GM19397 (cell line): ENCODE data around the gene TP53I13.

Experiments used
- ATAC-seq: cut with Tn5 transposase; IDR thresholded peaks from one replicate; pipeline ENCODE4 v1.9.1; 2021; ENCODE audit warnings: mild to moderate bottlenecking, moderate library complexity; ENCODE audit not compliant: unreplicated experiment

Gene TP53I13

DNA sequence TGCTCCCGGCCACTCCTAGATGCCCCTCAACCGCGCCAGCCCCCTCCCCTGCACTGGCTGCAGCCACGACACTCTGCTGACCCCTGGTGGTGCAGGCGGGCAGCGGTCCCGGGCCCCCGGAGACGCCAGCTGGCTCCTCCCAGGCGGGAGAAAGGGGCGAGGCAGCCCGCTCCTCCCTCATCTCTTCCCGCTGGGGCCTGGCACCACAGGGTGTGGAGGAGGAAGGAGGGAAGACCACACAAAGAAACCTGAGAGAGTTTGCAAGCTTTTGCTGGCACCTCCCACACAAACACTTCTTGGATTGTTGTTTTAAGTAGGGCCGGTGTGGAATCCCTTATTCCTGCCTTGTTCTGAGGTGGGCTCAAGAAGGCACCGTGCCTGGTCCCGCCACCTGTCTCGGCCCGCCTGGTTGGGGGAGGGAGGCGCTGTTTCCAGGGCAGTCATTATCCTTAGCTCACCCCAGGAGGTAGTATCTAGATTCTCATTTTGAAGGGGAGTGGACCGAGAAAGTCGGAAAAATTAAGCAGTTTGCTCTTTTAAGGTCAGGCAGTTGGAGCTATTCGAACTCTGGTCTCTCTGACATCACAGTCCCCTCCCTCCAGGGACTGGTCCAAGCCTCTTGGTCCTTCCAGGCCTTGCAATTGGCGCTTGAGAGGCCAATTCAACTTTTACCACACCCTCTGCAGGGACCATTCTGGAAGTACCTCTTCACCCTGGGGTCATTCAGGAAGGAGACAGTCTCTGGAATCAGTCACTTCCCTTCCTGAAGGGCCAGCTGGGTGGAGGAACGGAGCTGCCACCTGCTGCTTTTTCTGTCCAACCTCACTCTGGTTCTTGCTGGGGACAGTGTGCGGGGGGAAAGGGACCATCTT lies 23.5 kb downstream of the TP53I13 start:
- ATAC-seq, result no peak

DNA sequence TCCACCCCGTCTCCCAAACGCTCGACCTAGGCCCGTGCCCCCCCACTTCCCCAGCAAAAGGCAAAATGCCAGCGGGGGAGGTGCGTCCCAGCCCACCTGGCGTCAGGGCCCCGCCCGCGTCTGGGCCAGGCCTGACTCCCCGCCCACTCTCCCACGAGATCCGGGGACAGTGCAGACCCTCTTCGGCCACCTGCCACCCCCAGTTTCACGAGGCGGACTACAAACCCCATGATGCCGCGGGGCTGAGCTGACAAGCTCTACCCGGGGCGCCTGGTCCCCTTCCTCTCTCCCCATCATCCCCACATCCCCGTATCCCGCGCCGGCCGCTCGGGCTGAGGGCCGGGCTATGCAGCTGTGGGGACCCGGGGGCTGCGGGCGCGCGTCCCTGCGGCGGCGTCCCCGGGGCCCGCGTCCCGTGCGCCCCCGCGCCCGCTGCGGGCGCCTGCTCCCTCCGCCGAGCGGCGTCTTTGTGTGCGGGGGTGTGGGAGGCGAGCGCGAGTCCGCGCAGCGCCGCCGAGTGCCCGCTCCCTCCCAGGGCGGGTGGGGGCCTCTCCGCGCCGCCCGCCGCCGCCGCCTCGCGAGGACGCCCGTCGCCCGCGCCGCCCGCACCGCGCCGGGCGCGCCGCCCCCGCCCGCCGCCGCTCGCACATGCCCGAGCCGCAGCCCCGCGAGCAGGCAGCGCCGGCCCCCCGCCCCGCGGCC lies 24.5 kb downstream of the TP53I13 start, which contains the start of gene ANKRD13B:
Gene ANKRD13B (plus strand): TSS at position 283 of the 702 bp plus-strand sequence. CDS start 490 bp downstream, outside the sequence.
- no peak for ATAC-seq

DNA sequence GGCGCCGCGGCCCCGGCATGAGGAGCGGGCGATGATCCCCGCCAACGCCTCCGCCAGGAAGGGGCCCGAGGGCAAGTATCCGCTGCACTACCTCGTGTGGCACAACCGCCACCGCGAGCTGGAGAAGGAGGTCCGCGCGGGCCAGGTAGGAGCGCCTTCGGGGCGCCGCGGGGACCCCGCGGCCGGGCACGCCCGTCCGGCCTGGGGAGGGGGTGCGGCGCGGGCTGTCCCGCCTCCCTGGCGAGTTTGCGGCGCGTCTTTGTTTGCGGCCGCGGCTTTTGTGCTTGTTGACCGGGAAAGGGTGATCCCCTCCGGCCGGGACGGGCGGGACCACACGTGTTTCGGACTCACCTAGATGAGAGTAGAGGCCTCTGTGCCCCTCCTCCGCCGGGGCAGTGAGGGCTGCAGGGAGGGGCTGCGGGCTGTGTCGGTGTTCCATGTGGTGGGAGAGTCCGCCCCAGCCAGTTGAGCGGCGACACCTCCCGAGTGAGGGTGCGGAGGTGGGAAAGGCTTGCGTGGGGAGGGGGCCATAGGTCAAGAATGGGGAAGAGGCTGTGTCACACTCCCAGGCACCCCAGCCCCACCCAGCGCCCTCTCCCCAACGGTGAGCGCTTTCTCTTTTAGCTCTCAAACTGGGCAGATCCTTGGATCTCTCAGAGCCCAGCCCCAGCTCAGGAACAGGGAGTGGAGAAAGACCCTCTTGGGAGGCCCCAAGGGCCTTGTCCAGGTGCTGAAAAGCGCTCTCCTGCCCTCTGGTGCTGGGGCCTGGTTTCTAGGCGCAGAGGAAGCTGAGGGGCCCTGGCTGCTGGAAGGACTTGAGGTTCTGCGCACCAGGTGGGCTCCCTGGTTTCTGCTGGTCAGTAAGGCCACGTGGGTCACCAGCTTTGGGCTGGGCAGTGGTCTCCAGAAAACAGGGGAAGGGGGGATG lies 25.4 kb downstream of the TP53I13 start:
- no peak for ATAC-seq

- ATAC-seq, result no peak
These were observed 26.1 kb downstream of the TP53I13 start for GRCh38 chr17:29594519-29595090.

DNA sequence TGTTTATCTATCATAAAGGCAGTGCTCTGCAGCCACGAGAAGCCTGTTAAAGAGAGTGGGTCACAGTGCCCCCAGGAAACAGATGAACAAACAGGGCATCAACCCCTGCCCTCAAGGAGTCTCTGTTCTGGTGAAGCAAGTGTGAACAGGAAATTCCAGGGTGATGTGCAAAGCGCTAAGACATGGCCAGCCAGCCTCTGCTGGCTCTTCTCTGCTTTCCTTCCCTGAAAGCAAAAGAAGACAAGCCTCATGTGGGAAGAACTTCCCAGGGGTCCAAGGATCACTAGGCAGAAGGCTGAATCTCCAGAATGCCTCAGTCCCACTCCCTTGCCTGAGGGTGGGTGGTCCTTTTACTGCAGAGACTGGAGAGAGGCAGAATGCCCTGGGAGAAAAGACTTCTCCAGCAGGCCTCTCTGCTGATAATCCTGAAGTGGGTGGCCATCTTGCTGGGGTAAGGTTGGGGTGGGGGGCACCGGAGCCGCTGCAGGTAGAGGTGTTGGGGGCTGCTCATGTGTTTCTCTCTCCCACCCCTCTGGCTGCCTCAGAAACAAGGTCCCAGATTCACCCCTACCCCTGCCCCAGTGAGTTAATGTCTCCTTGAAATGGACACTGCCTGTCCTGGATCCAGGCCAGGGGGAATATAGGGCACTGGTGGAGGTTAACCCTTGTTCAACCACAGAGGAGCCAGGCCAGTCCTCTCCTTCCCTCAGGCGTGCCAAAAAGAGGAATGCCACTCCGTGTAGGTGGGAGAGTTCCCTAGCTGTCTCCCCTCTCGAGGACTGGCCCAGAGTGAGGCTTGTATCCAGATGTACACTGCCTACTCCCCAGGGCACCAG lies 26.8 kb downstream of the TP53I13 start:
- no peak for ATAC-seq

DNA sequence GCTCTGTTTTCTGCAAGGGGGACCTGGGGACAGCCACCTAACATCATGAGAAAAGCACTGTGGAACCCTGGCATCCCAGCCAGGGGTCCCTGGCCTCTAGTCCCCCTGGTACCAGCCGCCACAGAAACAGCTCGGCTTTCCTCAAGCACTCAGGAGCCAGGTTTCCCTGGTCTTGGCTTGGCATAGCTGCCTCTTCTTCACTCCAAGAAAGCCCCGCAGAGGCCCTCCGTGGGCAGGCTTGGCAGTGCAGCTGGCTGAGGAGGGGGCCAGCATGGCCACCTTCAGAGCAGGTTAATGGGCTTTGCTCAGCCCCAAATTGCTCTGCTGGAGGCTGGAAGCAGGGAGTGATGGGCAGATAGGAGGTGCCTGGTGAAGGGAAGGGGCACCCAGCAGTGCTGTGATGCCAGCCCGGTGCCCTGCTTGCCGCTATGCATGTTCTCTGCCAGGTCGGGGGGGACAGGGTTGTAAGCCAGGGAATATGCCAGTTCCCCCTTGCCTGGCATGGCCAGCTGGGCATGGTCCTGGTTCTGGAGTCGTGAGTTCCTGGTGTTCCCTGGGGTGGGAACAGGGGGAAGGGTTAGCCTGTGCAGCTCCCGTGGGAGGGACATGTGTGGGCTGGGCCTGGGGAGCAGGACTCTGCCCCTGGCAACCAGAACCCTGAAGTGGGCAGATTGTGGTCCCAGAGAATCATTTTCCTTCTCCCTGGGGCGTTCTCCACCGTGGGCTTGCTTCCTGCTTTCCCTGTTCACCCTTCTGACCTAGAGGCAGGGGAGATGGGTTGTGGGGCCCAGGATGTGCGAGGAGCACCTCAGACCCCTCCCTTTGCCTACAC lies 27.7 kb downstream of the TP53I13 start:
- ATAC-seq, result no peak

DNA sequence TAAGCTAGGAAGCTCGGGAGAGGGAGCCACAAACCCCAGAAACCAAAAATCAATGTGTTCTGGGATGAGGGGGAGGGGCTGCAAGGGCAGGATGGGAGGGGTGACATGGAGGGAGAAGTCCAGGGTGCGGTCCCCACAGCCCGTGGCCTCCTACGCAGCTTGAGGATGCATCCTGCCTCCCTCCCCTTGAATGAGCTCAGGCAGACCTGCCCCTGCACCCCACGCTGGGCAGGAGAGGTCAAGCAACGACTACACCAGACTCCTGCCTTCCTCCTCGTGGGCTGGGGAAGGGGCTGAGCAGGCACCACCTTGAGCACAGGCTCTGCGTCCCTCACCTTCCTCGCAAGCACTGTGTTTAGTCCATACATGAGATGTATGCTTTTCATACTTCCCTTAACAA lies 28.3 kb downstream of the TP53I13 start:
- no peak for ATAC-seq

- ATAC-seq, result no peak
These were observed 29.1 kb downstream of the TP53I13 start for GRCh38 chr17:29597361-29598172.

GRCh38 chr17:29603109-29603674 lies 34.7 kb downstream of the TP53I13 start:
- ATAC-seq, result no peak

DNA sequence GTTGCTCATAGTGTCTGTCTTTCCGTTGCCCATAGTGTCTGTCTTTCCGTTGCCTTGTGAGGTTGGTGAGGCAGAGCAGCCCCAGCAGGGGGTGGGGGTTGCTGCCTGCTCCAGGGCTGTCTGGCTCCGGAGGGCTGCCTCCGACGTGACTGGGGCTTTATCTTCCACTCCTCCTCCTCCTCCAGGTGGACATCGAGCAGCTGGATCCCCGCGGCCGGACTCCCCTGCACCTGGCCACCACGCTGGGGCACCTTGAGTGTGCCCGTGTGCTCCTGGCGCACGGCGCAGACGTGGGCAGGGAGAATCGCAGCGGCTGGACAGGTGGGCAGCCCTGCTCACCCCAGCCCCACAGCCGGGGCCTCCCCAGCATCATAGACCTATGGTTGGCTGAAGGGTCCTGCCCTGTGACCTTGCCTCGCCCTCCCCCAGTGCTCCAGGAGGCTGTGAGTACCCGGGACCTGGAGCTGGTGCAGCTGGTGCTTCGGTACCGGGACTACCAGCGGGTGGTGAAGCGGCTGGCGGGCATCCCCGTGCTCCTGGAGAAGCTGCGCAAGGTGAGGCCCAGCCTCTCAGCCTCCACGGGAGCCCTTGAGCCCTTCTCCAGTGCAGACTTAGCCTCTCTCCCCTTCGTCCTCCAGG lies 39.2 kb downstream of the TP53I13 start:
- no peak for ATAC-seq

GRCh38 chr17:29608986-29609385 lies 40.5 kb downstream of the TP53I13 start:
- ATAC-seq, result no peak

- no peak for ATAC-seq
These were observed 41.9 kb downstream of the TP53I13 start for GRCh38 chr17:29610395-29610794.

DNA sequence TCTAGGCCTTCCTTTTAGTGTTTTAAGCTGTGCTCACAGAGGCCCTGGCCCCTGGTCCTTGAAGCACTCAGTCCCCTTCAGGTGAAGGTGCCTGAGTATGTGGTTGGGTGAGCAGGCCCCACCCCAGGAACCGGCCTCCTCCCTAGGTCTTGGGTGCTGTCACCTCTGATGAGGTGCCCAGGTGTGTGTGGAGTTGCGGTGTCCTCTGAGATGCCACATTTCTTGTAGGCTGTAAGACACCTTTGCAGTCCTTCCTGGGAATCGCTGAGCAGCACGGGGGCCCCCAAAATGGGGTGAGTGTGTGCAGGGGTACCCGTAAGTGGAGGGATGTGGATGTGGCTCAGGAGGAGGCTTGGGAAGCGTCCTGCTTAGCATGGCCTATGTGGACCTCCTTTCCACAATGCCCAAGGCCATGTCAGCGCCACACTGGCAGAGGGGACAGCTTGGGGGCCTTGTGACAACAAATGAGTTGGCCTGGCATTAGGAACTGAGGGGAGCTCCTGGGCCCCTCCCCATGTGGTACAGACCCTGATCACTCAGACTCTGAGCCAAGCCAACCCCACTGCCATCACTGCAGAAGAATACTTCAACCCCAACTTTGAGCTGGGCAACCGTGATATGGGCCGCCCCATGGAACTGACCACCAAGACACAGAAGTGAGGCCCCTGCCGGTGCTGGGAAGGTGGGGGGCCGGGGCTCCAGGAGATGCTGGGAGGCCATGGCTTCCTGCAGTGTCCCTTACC lies 43.0 kb downstream of the TP53I13 start:
- no peak for ATAC-seq

DNA sequence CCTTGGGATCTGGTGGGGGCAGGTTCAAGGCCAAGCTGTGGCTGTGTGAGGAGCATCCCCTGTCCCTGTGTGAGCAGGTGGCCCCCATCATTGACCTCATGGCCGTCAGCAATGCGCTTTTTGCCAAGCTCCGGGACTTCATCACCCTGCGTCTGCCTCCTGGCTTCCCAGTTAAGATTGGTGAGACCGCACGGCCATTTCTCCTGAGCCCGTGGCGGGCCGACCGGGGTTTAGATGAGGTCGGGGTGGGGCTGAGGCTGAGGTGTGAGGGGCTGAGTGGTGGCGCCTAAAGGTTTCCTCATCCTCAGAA lies 43.5 kb downstream of the TP53I13 start:
- ATAC-seq, result no peak

DNA sequence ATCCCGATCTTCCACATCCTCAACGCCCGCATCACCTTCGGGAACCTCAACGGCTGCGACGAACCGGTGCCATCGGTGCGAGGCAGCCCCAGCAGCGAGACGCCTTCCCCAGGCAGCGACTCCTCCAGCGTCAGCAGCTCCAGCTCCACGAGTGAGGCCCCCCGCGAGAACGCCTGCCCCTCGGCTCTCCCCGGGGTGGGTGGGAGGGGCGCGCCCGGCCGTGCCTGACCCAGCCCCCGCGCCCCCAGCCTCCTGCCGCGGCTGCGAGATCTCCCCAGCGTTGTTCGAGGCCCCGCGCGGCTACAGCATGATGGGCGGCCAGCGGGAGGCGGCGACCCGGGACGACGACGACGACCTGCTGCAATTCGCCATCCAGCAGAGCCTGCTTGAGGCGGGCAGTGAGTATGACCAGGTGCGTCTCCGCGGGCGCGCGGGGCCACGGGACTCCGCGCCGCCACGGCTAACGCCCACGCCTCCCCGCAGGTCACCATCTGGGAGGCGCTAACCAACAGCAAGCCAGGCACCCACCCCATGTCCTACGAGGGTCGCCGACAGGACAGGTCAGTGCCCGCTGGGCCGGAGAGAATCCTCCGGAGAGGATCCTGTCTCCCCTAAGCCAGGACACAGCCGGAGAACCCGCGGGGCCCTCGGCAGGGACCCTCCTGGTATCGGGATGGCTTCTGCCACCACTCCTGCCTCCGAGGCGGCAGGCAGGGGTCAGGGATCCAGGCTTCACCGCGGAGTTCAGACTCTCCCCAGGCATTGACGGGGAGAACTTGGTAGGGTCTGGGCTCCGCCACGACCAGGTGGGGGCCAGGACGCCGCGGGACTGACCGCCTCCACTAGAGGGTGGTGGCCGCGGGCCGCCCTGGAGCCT lies 44.1 kb downstream of the TP53I13 start:
- no peak for ATAC-seq

GRCh38 chr17:29613352-29613837 lies 44.9 kb downstream of the TP53I13 start:
- ATAC-seq, result no peak
